Endothelial cell of umbilical vein (primary cell): ENCODE data around the gene CPA2. TPM values are rescaled to one million over a fixed set of nuclear protein-coding genes. Genes with fewer than 3 reads are reported as not detected.

Experiments
- BruUV-seq: library from RNA; stranded (reverse); fragments of 400-500 nt; replicated peaks from 2 replicates; lab custom pipeline; 2021; lab: Mats Ljungman, UMichigan
- CTCF ChIA-PET: fragments of 300-600, 350-600 bp; sonication (Branson Sonifier 250); formaldehyde crosslinking; loops from one replicate; lab custom pipeline; 2021; ENCODE audit warnings: antibody characterized with exemption, inconsistent platforms; lab: Charles Lee
- POLR2A ChIA-PET: fragments of 300-600, 350-600 bp; sonication (Branson Sonifier 250); formaldehyde crosslinking; loops from one replicate; lab custom pipeline; 2021; ENCODE audit warnings: antibody characterized with exemption, inconsistent platforms; lab: Charles Lee
- DNase-seq: peaks from one replicate; pipeline ENCODE4 v3.0.0-alpha.2; 2011; ENCODE audit warnings: low read depth, low spot score
- FAIRE-seq: peaks from 2 replicates; lab custom pipeline; 2011; peaks lifted over from hg19 to GRCh38; lab: Jason Lieb, UNC
- H2AFZ ChIP-seq: 2 replicates; pipeline ENCODE4 v1.6.0; 2012; ENCODE audit warnings: low read depth, low read length, control low read depth, inconsistent platforms
- H3K27ac ChIP-seq: 2 replicates; pipeline ENCODE4 v1.5.1; 2011; ENCODE audit warnings: low read depth, mild to moderate bottlenecking, control low read depth, low read length, moderate library complexity; ENCODE audit not compliant: insufficient read depth
- H3K27me3 ChIP-seq, 2 experiments: 2 replicates each; pipeline versions ENCODE4 v1.6.0 to v1.6.1; 2011; ENCODE audit warnings: low read length in 2 of 2, mixed read lengths in 1 of 2; ENCODE audit not compliant: control insufficient read depth in 2 of 2, insufficient read depth in 2 of 2
- H3K36me3 ChIP-seq, 2 experiments: 2 replicates in 1 of 2; 3 replicates in 1 of 2; pipeline ENCODE4 v1.5.1; 2011; ENCODE audit warnings: low read length in 2 of 2, mild to moderate bottlenecking in 1 of 2, moderate library complexity in 1 of 2; ENCODE audit not compliant: control insufficient read depth in 2 of 2, insufficient read depth in 2 of 2; ENCODE audit errors: extremely low read depth in 1 of 2
- H3K4me1 ChIP-seq: 3 replicates; pipeline ENCODE4 v1.5.1; 2011; ENCODE audit warnings: mild to moderate bottlenecking, low read length; ENCODE audit not compliant: control insufficient read depth, insufficient read depth; ENCODE audit errors: extremely low read depth
- H3K4me2 ChIP-seq: 2 replicates; pipeline ENCODE4 v1.6.1; 2011; ENCODE audit warnings: low read length, control low read depth, mixed read lengths; ENCODE audit not compliant: insufficient read depth
- H3K4me3 ChIP-seq, 3 experiments: fragments of 200-600 bp in 1 of 3; sonication (generic), shearing (Covaris generic) in 1 of 3; replicated peaks in 1 of 3; 2 replicates each; pipeline ENCODE4 v1.5.1; 2011 to 2016; ENCODE audit warnings: control low read depth in 3 of 3, low read length in 3 of 3, mild to moderate bottlenecking in 2 of 3, inconsistent platforms in 1 of 3, low read depth in 1 of 3, moderate library complexity in 1 of 3; ENCODE audit not compliant: insufficient read depth in 1 of 3
- H3K79me2 ChIP-seq: 2 replicates; pipeline ENCODE4 v1.6.0; 2012; ENCODE audit warnings: low read length, inconsistent platforms; ENCODE audit not compliant: control insufficient read depth, insufficient read depth
- H3K9ac ChIP-seq: replicated peaks from 2 replicates; pipeline ENCODE3; 2011; ENCODE audit warnings: low read length, control low read depth; ENCODE audit not compliant: insufficient read depth; ENCODE audit errors: extremely low read depth
- H3K9me1 ChIP-seq: replicated peaks from 3 replicates; pipeline ENCODE4 v1.6.0; 2011; ENCODE audit warnings: mild to moderate bottlenecking, low read length; ENCODE audit not compliant: control insufficient read depth, insufficient read depth; ENCODE audit errors: extremely low read depth
- H3K9me3 ChIP-seq: replicated peaks from 2 replicates; pipeline ENCODE4 v1.5.1; 2012; ENCODE audit warnings: low read length, inconsistent platforms; ENCODE audit not compliant: control insufficient read depth, insufficient read depth
- H4K20me1 ChIP-seq: replicated peaks from 2 replicates; pipeline ENCODE3; 2011; ENCODE audit warnings: mild to moderate bottlenecking, low read length; ENCODE audit not compliant: control insufficient read depth, insufficient read depth; ENCODE audit errors: extremely low read depth
- EZH2 ChIP-seq: IDR thresholded peaks from 2 replicates; pipeline ENCODE4 v1.6.1; 2012; ENCODE audit warnings: borderline replicate concordance, low read depth, mild to moderate bottlenecking, moderate library complexity, low read length, inconsistent platforms; ENCODE audit not compliant: severe bottlenecking
- FOS ChIP-seq: IDR thresholded peaks from 2 replicates; pipeline ENCODE4 v1.6.1; 2011; ENCODE audit warnings: mild to moderate bottlenecking, low read length, moderate library complexity, borderline replicate concordance; ENCODE audit not compliant: insufficient read depth
- GATA2 ChIP-seq: IDR thresholded peaks from 2 replicates; pipeline ENCODE4 v1.7.0; 2011; ENCODE audit warnings: low read depth, mild to moderate bottlenecking, moderate library complexity, mixed read lengths, low read length; ENCODE audit not compliant: insufficient read length, insufficient read depth
- JUN ChIP-seq: IDR thresholded peaks from 2 replicates; pipeline ENCODE4 v1.6.1; 2011; ENCODE audit warnings: borderline replicate concordance, low read depth; ENCODE audit not compliant: insufficient read length, insufficient read depth
- MYC ChIP-seq: IDR thresholded peaks from one replicate; pipeline ENCODE4 v1.6.1; 2011; ENCODE audit warnings: mild to moderate bottlenecking, low read depth, low read length
- POLR2A ChIP-seq: IDR thresholded peaks from 2 replicates; pipeline ENCODE4 v1.6.1; 2012; ENCODE audit warnings: low read depth, mild to moderate bottlenecking, control low read depth, low read length
- POLR2AphosphoS5 ChIP-seq: IDR thresholded peaks from 2 replicates; pipeline ENCODE4 v1.6.1; 2012; ENCODE audit warnings: low read depth, mild to moderate bottlenecking, control low read depth, low read length, moderate library complexity; ENCODE audit not compliant: insufficient read depth
- dilution Hi-C: fragments of 300-500 bp; cut with MboI; formaldehyde crosslinking; loops from one replicate; pipeline ENCODE4 v1.15.0; 2019; ENCODE audit warnings: low sequenced_read_pairs; ENCODE audit not compliant: extremely low pct_ligation_motif_present
- intact Hi-C: fragments of 100-400 bp; cut with micrococcal nuclease; formaldehyde crosslinking; loops from one replicate; pipeline ENCODE4 v1.10.0; 2022
- polyA plus RNA-seq, 4 experiments: library from polyadenylated mRNA; depleted of rRNA in 3 of 4; stranded (reverse) in 3 of 4; unstranded in 1 of 4; fragments of >200 nt; gene quantifications; 2 replicates each; pipeline versions ENCODE4 v1.2.1 to v1.2.3, GENCODE V29; 2011 to 2012; ENCODE audit warnings: missing spikeins in 1 of 4
- total RNA-seq: library from RNA; stranded (reverse); gene quantifications from 2 replicates; pipeline ENCODE4 v1.2.3, GENCODE V29; 2021
- TF ChIP-seq, protein P1 (sequence below), 2 donors: IDR thresholded peaks; 1 replicate in 1 of 2; 2 replicates in 1 of 2; pipeline ENCODE4 v1.5.1; 2011; ENCODE audit warnings: low read length in 2 of 2, mild to moderate bottlenecking in 2 of 2, moderate library complexity in 2 of 2, control low read depth in 1 of 2, inconsistent platforms in 1 of 2, low read depth in 1 of 2; ENCODE audit not compliant: insufficient read depth in 1 of 2; ENCODE audit errors: extremely low read depth in 1 of 2
- TF ChIP-seq, protein P2 (sequence below): IDR thresholded peaks from 2 replicates; pipeline ENCODE4 v1.6.1; 2011; ENCODE audit not compliant: insufficient read depth, insufficient read length

Gene CPA2
- total and polyA plus RNA-seq, 2 donors (not counting 3 experiments of a cell fraction or from before 2014, with no cell fraction given), result not detected

DNA sequence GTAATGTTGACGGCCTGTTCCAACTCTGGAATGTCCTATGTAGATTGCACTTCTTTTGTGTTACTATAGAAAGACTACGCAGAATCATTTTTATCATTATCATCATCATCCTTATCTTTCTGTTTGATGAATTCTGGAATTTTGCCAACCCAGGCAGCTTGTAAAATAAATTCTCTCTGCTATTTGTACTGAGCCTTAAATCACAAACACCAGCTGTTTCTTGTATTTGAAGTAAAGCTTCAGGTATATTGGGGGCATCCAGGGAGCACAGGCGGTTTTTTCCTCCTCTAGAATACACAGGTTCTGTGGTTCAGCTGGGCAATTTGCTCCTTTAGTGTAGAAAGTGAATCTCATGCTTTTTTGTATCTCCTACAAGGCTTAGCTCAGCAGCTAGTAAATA, 63.0 kb downstream of the CPA2 start:
- TF ChIP-seq GATA2 (no peak), JUN (no peak), FOS (no peak), MYC (no peak), EZH2 (no peak), POLR2AphosphoS5 (no peak), POLR2A (no peak)
- TF ChIP-seq, protein P1, sequence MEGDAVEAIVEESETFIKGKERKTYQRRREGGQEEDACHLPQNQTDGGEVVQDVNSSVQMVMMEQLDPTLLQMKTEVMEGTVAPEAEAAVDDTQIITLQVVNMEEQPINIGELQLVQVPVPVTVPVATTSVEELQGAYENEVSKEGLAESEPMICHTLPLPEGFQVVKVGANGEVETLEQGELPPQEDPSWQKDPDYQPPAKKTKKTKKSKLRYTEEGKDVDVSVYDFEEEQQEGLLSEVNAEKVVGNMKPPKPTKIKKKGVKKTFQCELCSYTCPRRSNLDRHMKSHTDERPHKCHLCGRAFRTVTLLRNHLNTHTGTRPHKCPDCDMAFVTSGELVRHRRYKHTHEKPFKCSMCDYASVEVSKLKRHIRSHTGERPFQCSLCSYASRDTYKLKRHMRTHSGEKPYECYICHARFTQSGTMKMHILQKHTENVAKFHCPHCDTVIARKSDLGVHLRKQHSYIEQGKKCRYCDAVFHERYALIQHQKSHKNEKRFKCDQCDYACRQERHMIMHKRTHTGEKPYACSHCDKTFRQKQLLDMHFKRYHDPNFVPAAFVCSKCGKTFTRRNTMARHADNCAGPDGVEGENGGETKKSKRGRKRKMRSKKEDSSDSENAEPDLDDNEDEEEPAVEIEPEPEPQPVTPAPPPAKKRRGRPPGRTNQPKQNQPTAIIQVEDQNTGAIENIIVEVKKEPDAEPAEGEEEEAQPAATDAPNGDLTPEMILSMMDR (IDR thresholded peaks at IDR 0.05; ENCODE audit: extremely low read depth in 1 of 2, insufficient read depth in 1 of 2, low read depth in 1 of 2, low read length in 2 of 2), result no peak
- TF ChIP-seq, protein P2, sequence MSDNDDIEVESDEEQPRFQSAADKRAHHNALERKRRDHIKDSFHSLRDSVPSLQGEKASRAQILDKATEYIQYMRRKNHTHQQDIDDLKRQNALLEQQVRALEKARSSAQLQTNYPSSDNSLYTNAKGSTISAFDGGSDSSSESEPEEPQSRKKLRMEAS, result no peak
- DNase-seq, result no peak
- no peak for FAIRE-seq
- Histone ChIP-seq H3K9me3 (no peaks in the 10 kb centered on the region), H3K36me3 (no peaks in the 10 kb centered on the region), H3K4me3 (no peak overlapping the region), H3K79me2 (no peaks in the 10 kb centered on the region), H3K27ac (no peak overlapping the region), H3K4me1 (no peaks in the 10 kb centered on the region), H3K9me1 (no peaks in the 10 kb centered on the region), H3K4me2 (no peak overlapping the region), H3K27me3 (peaks cover 1 to 2% of the 10 kb centered on the region in 2 experiments), H4K20me1 (no peaks in the 10 kb centered on the region), H3K9ac (no peak overlapping the region), H2AFZ (no peak overlapping the region)
- ChIA-PET POLR2A (no interaction called here), CTCF (interaction anchor here (1.0 kb wide), 2 partner anchors 11 to 15 kb away, joined by 3 to 4 read pairs; partner anchors contain the start of gene CPA5)
- intact Hi-C loops, result no loop called here
- dilution Hi-C loops, result no loop called here
- BruUV-seq, result no TSS peak
